CD4-positive, alpha-beta T cell treated with Interleukin-15 for 1 hour (primary cell): ENCODE results near the gene TMEM202.
"Not testable (repeated sequence)": the region's sequence is repeated elsewhere in the genome, so short reads cannot be mapped to it uniquely, and the experiment has no call there.

Experiments
- DNase-seq: peaks from one replicate; pipeline ENCODE4 v3.0.0-alpha.2; 2020

Gene TMEM202

GRCh38 chr15:72404841-72405240 lies 6.7 kb downstream of the TMEM202 start:
- no peak for DNase-seq

- DNase-seq: no peak
These were observed 8.8 kb downstream of the TMEM202 start for GRCh38 chr15:72406936-72407335.

GRCh38 chr15:72411111-72411510 lies 13.0 kb downstream of the TMEM202 start:
- DNase-seq: no peak

- no peak for DNase-seq
These were observed 13.4 kb downstream of the TMEM202 start for GRCh38 chr15:72411544-72411943.

- DNase-seq: not testable (repeated sequence)
These were observed 15.2 kb downstream of the TMEM202 start for GRCh38 chr15:72413337-72413736.

- no peak for DNase-seq
These were observed 17.2 kb downstream of the TMEM202 start for GRCh38 chr15:72415304-72415703.

GRCh38 chr15:72419768-72420167 lies 21.7 kb downstream of the TMEM202 start:
- DNase-seq: not testable (repeated sequence)

GRCh38 chr15:72420576-72420975 lies 22.5 kb downstream of the TMEM202 start:
- DNase-seq: no peak

- DNase-seq: no peak
These were observed 23.4 kb downstream of the TMEM202 start for GRCh38 chr15:72421484-72421883.

- DNase-seq: no peak
These were observed 25.2 kb downstream of the TMEM202 start for GRCh38 chr15:72423256-72423655.

GRCh38 chr15:72426753-72427152 lies 28.6 kb downstream of the TMEM202 start:
- no peak for DNase-seq

- no peak for DNase-seq
These were observed 39.7 kb downstream of the TMEM202 start for GRCh38 chr15:72437650-72438316.

- DNase-seq: not testable (repeated sequence)
These were observed 44.7 kb downstream of the TMEM202 start for GRCh38 chr15:72442848-72443247.

- no peak for DNase-seq
These were observed 47.3 kb downstream of the TMEM202 start for GRCh38 chr15:72445426-72445825.

- no peak for DNase-seq
These were observed 52.7 kb downstream of the TMEM202 start for GRCh38 chr15:72450805-72451204.

GRCh38 chr15:72451224-72451623 lies 53.1 kb downstream of the TMEM202 start:
- no peak for DNase-seq

GRCh38 chr15:72456684-72457083 lies 58.6 kb downstream of the TMEM202 start:
- no peak for DNase-seq
